Measurements from ENCODE around the gene TEKTIP1. TPM values are rescaled to one million over a fixed set of nuclear protein-coding genes. Genes with fewer than 3 reads are reported as not detected.
A peak's percentile ranks its signal among the peaks of the same experiment; 100 is the strongest.

Gene TEKTIP1
- total and polyA plus RNA-seq, 9 of the 15 experiments (the other 6 are each of a cell fraction or from before 2014, with no cell fraction given) = 0.66 TPM; not detected in 8

DNA sequence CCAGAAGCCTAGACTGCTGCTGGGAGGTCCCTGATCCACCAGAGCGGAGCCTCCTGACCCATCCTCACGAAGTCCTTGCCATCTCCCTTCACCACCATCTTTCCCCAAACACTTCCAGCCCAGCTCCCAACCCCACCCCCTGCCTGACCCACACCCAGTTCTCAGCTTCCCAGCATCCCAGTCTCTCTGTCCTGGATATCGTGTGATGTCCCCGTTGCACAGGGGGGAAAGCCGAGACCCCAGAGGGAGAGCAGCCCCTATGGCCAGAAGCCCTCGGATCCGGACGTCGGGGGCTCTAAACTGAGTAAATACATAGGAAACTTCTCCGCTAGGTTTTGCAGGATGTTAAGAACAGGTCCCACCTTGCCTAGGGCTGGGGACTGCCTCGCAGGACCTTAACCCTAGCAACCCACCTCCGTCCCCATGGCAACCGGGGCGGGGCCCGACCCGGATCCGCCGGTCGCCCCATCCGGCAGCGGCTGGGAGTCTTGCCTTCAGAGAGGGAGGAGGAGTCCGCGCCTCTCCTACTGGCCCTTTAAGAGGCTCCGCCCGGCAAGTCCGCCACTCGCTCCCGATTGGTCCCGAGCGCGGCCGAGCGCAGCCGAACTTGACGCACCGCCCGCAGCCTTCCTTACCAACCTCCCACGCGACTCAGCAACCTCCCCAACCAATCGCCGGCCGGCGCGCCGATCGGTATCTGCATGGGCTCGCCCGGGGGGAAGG is 33.3 kb downstream of the TEKTIP1 start (continued):
- TF ChIP-seq, protein P1, sequence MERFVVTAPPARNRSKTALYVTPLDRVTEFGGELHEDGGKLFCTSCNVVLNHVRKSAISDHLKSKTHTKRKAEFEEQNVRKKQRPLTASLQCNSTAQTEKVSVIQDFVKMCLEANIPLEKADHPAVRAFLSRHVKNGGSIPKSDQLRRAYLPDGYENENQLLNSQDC (CRISPR knock-in tag; IDR thresholded peaks at IDR 0.05) = no peak
- TF ChIP-seq KAT2B (IDR thresholded peaks at IDR 0.05; ENCODE audit: low read depth, low read length) (no peak), CXXC5 (CRISPR knock-in tag; IDR thresholded peaks at IDR 0.05) (peak; percentile 95), ZNF354B (CRISPR knock-in tag; IDR thresholded peaks at IDR 0.05) (no peak), ZNF133 (CRISPR knock-in tag; IDR thresholded peaks at IDR 0.05) (no peak), RBM22 (IDR thresholded peaks at IDR 0.05; ENCODE audit: low read depth, low read length, poor library complexity, severe bottlenecking) (peak; percentile 75), MCM2 (IDR thresholded peaks at IDR 0.05; ENCODE audit: low read depth) (no peak), LCOR (CRISPR knock-in tag; IDR thresholded peaks at IDR 0.05) (no peak), MYNN (IDR thresholded peaks at IDR 0.05) (peak; percentile 81; the same call in 1 of the 2 replicates), MYNN (CRISPR knock-in tag; IDR thresholded peaks at IDR 0.05) (no peak), RBM14 (IDR thresholded peaks at IDR 0.05; ENCODE audit: borderline replicate concordance, insufficient read depth, low read depth, low read length) (no peak), ZNF589 (CRISPR knock-in tag; IDR thresholded peaks at IDR 0.05; ENCODE audit: low read depth) (no peak), ELF1 (tag; IDR thresholded peaks at IDR 0.05) (peak; percentile 34; the same call in 1 of the 2 replicates), FOXA3 (CRISPR knock-in tag; conservative IDR thresholded peaks at IDR 0.05 in 1 of 2, IDR thresholded peaks at IDR 0.05 in 1 of 2) (no peak), SMAD3 (CRISPR knock-in tag; conservative IDR thresholded peaks at IDR 0.05) (no peak), ZNF253 (CRISPR knock-in tag; conservative IDR thresholded peaks at IDR 0.05) (no peak), PTBP1 (IDR thresholded peaks at IDR 0.05; ENCODE audit: low read depth, low read length) (no peak), TEAD4 (IDR thresholded peaks at IDR 0.05; ENCODE audit: low read length) (no peak), TEAD4 (CRISPR knock-in tag; IDR thresholded peaks at IDR 0.05; ENCODE audit: borderline replicate concordance) (no peak), DMBX1 (CRISPR knock-in tag; IDR thresholded peaks at IDR 0.05; ENCODE audit: borderline replicate concordance) (no peak), SETDB1 (IDR thresholded peaks at IDR 0.05; ENCODE audit: low read length) (no peak)
- TF ChIP-seq, protein P2, sequence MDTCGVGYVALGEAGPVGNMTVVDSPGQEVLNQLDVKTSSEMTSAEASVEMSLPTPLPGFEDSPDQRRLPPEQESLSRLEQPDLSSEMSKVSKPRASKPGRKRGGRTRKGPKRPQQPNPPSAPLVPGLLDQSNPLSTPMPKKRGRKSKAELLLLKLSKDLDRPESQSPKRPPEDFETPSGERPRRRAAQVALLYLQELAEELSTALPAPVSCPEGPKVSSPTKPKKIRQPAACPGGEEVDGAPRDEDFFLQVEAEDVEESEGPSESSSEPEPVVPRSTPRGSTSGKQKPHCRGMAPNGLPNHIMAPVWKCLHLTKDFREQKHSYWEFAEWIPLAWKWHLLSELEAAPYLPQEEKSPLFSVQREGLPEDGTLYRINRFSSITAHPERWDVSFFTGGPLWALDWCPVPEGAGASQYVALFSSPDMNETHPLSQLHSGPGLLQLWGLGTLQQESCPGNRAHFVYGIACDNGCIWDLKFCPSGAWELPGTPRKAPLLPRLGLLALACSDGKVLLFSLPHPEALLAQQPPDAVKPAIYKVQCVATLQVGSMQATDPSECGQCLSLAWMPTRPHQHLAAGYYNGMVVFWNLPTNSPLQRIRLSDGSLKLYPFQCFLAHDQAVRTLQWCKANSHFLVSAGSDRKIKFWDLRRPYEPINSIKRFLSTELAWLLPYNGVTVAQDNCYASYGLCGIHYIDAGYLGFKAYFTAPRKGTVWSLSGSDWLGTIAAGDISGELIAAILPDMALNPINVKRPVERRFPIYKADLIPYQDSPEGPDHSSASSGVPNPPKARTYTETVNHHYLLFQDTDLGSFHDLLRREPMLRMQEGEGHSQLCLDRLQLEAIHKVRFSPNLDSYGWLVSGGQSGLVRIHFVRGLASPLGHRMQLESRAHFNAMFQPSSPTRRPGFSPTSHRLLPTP (IDR thresholded peaks at IDR 0.05; ENCODE audit: borderline replicate concordance, extremely low read depth, insufficient read length) = no peak
- TF ChIP-seq, protein P3, sequence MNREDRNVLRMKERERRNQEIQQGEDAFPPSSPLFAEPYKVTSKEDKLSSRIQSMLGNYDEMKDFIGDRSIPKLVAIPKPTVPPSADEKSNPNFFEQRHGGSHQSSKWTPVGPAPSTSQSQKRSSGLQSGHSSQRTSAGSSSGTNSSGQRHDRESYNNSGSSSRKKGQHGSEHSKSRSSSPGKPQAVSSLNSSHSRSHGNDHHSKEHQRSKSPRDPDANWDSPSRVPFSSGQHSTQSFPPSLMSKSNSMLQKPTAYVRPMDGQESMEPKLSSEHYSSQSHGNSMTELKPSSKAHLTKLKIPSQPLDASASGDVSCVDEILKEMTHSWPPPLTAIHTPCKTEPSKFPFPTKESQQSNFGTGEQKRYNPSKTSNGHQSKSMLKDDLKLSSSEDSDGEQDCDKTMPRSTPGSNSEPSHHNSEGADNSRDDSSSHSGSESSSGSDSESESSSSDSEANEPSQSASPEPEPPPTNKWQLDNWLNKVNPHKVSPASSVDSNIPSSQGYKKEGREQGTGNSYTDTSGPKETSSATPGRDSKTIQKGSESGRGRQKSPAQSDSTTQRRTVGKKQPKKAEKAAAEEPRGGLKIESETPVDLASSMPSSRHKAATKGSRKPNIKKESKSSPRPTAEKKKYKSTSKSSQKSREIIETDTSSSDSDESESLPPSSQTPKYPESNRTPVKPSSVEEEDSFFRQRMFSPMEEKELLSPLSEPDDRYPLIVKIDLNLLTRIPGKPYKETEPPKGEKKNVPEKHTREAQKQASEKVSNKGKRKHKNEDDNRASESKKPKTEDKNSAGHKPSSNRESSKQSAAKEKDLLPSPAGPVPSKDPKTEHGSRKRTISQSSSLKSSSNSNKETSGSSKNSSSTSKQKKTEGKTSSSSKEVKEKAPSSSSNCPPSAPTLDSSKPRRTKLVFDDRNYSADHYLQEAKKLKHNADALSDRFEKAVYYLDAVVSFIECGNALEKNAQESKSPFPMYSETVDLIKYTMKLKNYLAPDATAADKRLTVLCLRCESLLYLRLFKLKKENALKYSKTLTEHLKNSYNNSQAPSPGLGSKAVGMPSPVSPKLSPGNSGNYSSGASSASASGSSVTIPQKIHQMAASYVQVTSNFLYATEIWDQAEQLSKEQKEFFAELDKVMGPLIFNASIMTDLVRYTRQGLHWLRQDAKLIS (CRISPR knock-in tag; IDR thresholded peaks at IDR 0.05) = no peak

All from K562 (cell line).